K562 (cell line): Measurements from ENCODE around the gene IGF2. TPM values are rescaled to one million over a fixed set of nuclear protein-coding genes. Genes with fewer than 3 reads are reported as not detected.

ENCODE experiments used
- ATAC-seq: fragments of 200-7000 bp; cut with Tn5 transposase; 3 replicates; pipeline ENCODE4 v1.9.1; 2020; ENCODE audit warnings: moderate library complexity
- BruUV-seq: library from RNA; stranded (reverse); fragments of 400-500 nt; replicated peaks from 2 replicates; lab custom pipeline; 2021; lab: Mats Ljungman, UMichigan
- CTCF ChIA-PET: fragments of 300-600 bp; formaldehyde crosslinking; extraction: SDS; loops from one replicate; lab custom pipeline; 2021; ENCODE audit warnings: low intra/inter-chr PET ratio; lab: Yijun Ruan, JAX
- POLR2A ChIA-PET: fragments of 300-600, 350-650 bp; sonication (Branson Sonifier 250); formaldehyde crosslinking; extraction: SDS; loops from one replicate; lab custom pipeline; 2021; ENCODE audit warnings: antibody characterized with exemption, inconsistent platforms; lab: Yijun Ruan, JAX
- DNase-seq, 4 experiments: peaks; one replicate each; pipeline versions ENCODE4 v3.0.0 to v3.0.0-alpha.2; 2011 to 2018; ENCODE audit warnings: low spot score in 3 of 4, mixed read lengths in 3 of 4; ENCODE audit errors: extremely low read depth in 1 of 4
- FAIRE-seq: peaks from 2 replicates; lab custom pipeline; 2011; peaks lifted over from hg19 to GRCh38; lab: Jason Lieb, UNC
- H2AFZ ChIP-seq: 2 replicates; pipeline ENCODE4 v1.6.0; 2011; ENCODE audit warnings: low read depth, low read length, control low read depth, inconsistent platforms
- H3K27ac ChIP-seq: fragments of 200-600 bp; 3 replicates; pipeline ENCODE4 v1.8.0; 2011; ENCODE audit warnings: low read depth, mild to moderate bottlenecking, control low read depth, inconsistent platforms, low read length, moderate library complexity, mixed read lengths; ENCODE audit errors: extremely low read depth
- H3K27me3 ChIP-seq, 2 experiments: fragments of 300-600 bp in 1 of 2; 2 replicates in 1 of 2; 3 replicates in 1 of 2; pipeline versions ENCODE4 v1.6.0 to v1.8.0; 2011; ENCODE audit warnings: inconsistent platforms in 2 of 2, low read length in 2 of 2, mild to moderate bottlenecking in 1 of 2, mixed read lengths in 1 of 2, moderate library complexity in 1 of 2; ENCODE audit not compliant: control insufficient read depth in 2 of 2, insufficient read depth in 2 of 2
- H3K36me3 ChIP-seq: fragments of 300-600 bp; 3 replicates; pipeline ENCODE4 v1.8.0; 2011; ENCODE audit warnings: mild to moderate bottlenecking, low read length, inconsistent platforms; ENCODE audit not compliant: control insufficient read depth, insufficient read depth
- H3K4me1 ChIP-seq, 2 experiments: fragments of 200-600 bp in 1 of 2; replicated peaks in 1 of 2; 2 replicates in 1 of 2; 3 replicates in 1 of 2; pipeline versions ENCODE4 v1.5.1 to v1.8.0; 2011; ENCODE audit warnings: inconsistent platforms in 2 of 2, low read length in 2 of 2, mild to moderate bottlenecking in 1 of 2, mixed read lengths in 1 of 2, moderate library complexity in 1 of 2; ENCODE audit not compliant: control insufficient read depth in 2 of 2, insufficient read depth in 2 of 2
- H3K4me2 ChIP-seq: 2 replicates; pipeline ENCODE4 v1.6.1; 2011; ENCODE audit warnings: low read length, control low read depth, inconsistent platforms, mixed read lengths; ENCODE audit not compliant: insufficient read depth
- H3K4me3 ChIP-seq: fragments of 200-600 bp; sonication (generic), shearing (Covaris generic); 2 replicates; pipeline ENCODE4 v1.5.1; 2016; ENCODE audit warnings: control low read depth, inconsistent platforms
- H3K79me2 ChIP-seq: fragments of 200-600 bp; 3 replicates; pipeline ENCODE4 v1.8.0; 2011; ENCODE audit warnings: low read length, inconsistent platforms; ENCODE audit not compliant: control insufficient read depth, insufficient read depth
- H3K9ac ChIP-seq, 2 experiments: 2 replicates each; pipeline versions ENCODE4 v1.6.0 to v1.6.1; 2011; ENCODE audit warnings: low read depth in 2 of 2, low read length in 2 of 2, control low read depth in 1 of 2, inconsistent platforms in 1 of 2, mild to moderate bottlenecking in 1 of 2, mixed read lengths in 1 of 2; ENCODE audit not compliant: insufficient read depth in 1 of 2
- H3K9me1 ChIP-seq: one replicate; pipeline ENCODE4 v1.6.0; 2011; ENCODE audit warnings: inconsistent platforms, mild to moderate bottlenecking, low read length, moderate library complexity; ENCODE audit not compliant: control insufficient read depth, insufficient read depth
- H3K9me3 ChIP-seq: replicated peaks from 2 replicates; pipeline ENCODE4 v1.5.1; 2011; ENCODE audit warnings: low read depth, low read length, inconsistent platforms; ENCODE audit not compliant: control insufficient read depth, insufficient read depth
- H4K20me1 ChIP-seq: replicated peaks from 2 replicates; pipeline ENCODE4 v1.6.1; 2011; ENCODE audit warnings: low read length, inconsistent platforms, mixed read lengths; ENCODE audit not compliant: control insufficient read depth, insufficient read depth
- CHCHD3 ChIP-seq: fragments of 250-450 bp; sonication (Bioruptor Pico); IDR thresholded peaks from 2 replicates; pipeline ENCODE4 v2.1.2; 2022; ENCODE audit warnings: mild to moderate bottlenecking
- HDAC1 ChIP-seq, 2 experiments: fragments of 450-650 bp; IDR thresholded peaks; 2 replicates each; pipeline ENCODE4 v1.6.1; 2016 to 2017; ENCODE audit warnings: inconsistent platforms in 1 of 2, mild to moderate bottlenecking in 1 of 2, moderate library complexity in 1 of 2
- L3MBTL2 ChIP-seq: fragments of 450-650 bp; IDR thresholded peaks from 2 replicates; pipeline ENCODE4 v1.6.1; 2016; ENCODE audit warnings: mild to moderate bottlenecking, moderate library complexity
- PHTF2 ChIP-seq: fragments of 250-450 bp; sonication (Bioruptor Pico); IDR thresholded peaks from 2 replicates; pipeline ENCODE4 v1.5.0; 2021; ENCODE audit warnings: mild to moderate bottlenecking
- RBM22 ChIP-seq: fragments of 200-400 bp; formaldehyde crosslinking; IDR thresholded peaks from 2 replicates; pipeline ENCODE4 v1.6.1; 2018; ENCODE audit warnings: low read length, low read depth; ENCODE audit not compliant: poor library complexity, severe bottlenecking
- RREB1 ChIP-seq: fragments of 250-450 bp; sonication (Bioruptor Pico); IDR thresholded peaks from 2 replicates; pipeline ENCODE4 v1.4.0; 2020
- SRSF7 ChIP-seq: fragments of 200-400 bp; formaldehyde crosslinking; optimal IDR thresholded peaks from 2 replicates; pipeline ENCODE3; 2017; ENCODE audit warnings: mild to moderate bottlenecking, low read depth, low read length
- ZFPM2 ChIP-seq: fragments of 250-450 bp; sonication (Bioruptor Pico); IDR thresholded peaks from 2 replicates; pipeline ENCODE4 v1.5.1; 2022; ENCODE audit warnings: mild to moderate bottlenecking
- ZNF79 ChIP-seq: fragments of 250-450 bp; sonication (Bioruptor Pico); IDR thresholded peaks from 2 replicates; pipeline ENCODE4 v1.4.0; 2020; ENCODE audit warnings: low read depth, mild to moderate bottlenecking, moderate library complexity
- WGBS: fragments of 100-300 bp; shearing (Covaris generic); methylation state at CpG from one replicate; pipeline ENCODE4 v1.1.6; 2016; ENCODE audit warnings: low coverage, mixed read lengths; ENCODE audit not compliant: insufficient coverage; ENCODE audit errors: missing lambda C conversion rate; 5-methylcytosine and 5-hydroxymethylcytosine counted together
- in situ Hi-C: fragments of 300-500 bp; cut with MboI; formaldehyde crosslinking; loops from 4 replicates; pipeline ENCODE4 v1.15.0; 2018; ENCODE audit warnings: inconsistent platforms, mixed read lengths
- intact Hi-C: fragments of 100-400 bp; cut with micrococcal nuclease; formaldehyde crosslinking; loops from 2 replicates; pipeline ENCODE4 v1.14.2; 2022
- polyA plus RNA-seq, 8 experiments: library from polyadenylated mRNA; depleted of rRNA in 4 of 8; stranded (reverse) in 5 of 8; unstranded in 3 of 8; fragments of >200 nt; fragmentation: Nextera tagmentation in 2 of 8; fragmentation: Illumina TruSeq in 1 of 8; extraction: Ambion mirVana in 2 of 8; extraction: Trizol in 1 of 8; gene quantifications; 2 replicates each; pipeline versions ENCODE4 v1.2.1 to v1.2.3, GENCODE V29; 2011 to 2014; ENCODE audit warnings: inconsistent platforms in 1 of 8, missing spikeins in 1 of 8
- total RNA-seq, 7 experiments: library from RNA; depleted of rRNA in 6 of 7; stranded (reverse); fragments of >200 nt in 6 of 7; fragmentation: Illumina TruSeq in 2 of 7; extraction: Trizol in 2 of 7; gene quantifications; 2 replicates each; pipeline versions ENCODE4 v1.2.1 to v1.2.3, GENCODE V29; 2011 to 2021; ENCODE audit warnings: low replicate concordance in 1 of 7
- TF ChIP-seq, protein P1 (sequence below): fragments of 450-650 bp; IDR thresholded peaks from 2 replicates; pipeline ENCODE4 v1.7.1; 2018; ENCODE audit warnings: mild to moderate bottlenecking, low read depth; ENCODE audit not compliant: partially characterized antibody
- TF ChIP-seq, protein P2 (sequence below): fragments of 450-650 bp; IDR thresholded peaks from 2 replicates; pipeline ENCODE4 v1.6.1; 2014; ENCODE audit warnings: low read depth, mild to moderate bottlenecking, moderate library complexity, borderline replicate concordance

IGF2 gene
- total and polyA plus RNA-seq, 9 of the 15 experiments (the other 6 are each of a cell fraction or from before 2014, with no cell fraction given), result 0.16 TPM; not detected in 8

GRCh38 chr11:2160736-2161259 lies 21.6 kb upstream of the IGF2 start, which contains the start of gene INS:
TSS of gene INS (minus strand) at chr11:2161209. CDS start at chr11:2160971, 238 bp downstream.
- H3K79me2 ChIP-seq, result no peaks in the 10 kb centered on the region
- no peaks in the 10 kb centered on the region for H3K9me1 ChIP-seq
- in situ Hi-C loops (no loop called here), intact Hi-C loops (no loop called here)
- no peak within 1 kb of the TSS for H3K9ac ChIP-seq
- peaks cover 0 to 40% of the 10 kb centered on the region in 2 experiments; a peak in 2 of 5 replicates for H3K4me1 ChIP-seq
- no TSS peak for BruUV-seq
- no peak for FAIRE-seq
- no peaks in the 10 kb centered on the region for H3K36me3 ChIP-seq
- no peaks in the 10 kb centered on the region for H3K9me3 ChIP-seq
- 28% methylated on average over 7 of the region's 13 CpGs for WGBS
- DNase-seq, result no peak
- peaks cover 0 to 13% of the 10 kb centered on the region in 2 experiments; a peak in 4 of 5 replicates for H3K27me3 ChIP-seq
- no peak within 1 kb of the TSS for H3K27ac ChIP-seq
- no peaks in the 10 kb centered on the region; the same call in 1 of the 2 replicates for H4K20me1 ChIP-seq
- H3K4me2 ChIP-seq, result no peak within 1 kb of the TSS
- ChIA-PET CTCF (no interaction called here), POLR2A (no interaction called here)
- no peak within 1 kb of the TSS for H2AFZ ChIP-seq
- ATAC-seq, result no peak
- H3K4me3 ChIP-seq, result no peak within 1 kb of the TSS
- TF ChIP-seq L3MBTL2, result no peak
- TF ChIP-seq CHCHD3 (CRISPR knock-in tag), result no peak
- no peak for TF ChIP-seq RREB1 (CRISPR knock-in tag)
- no peak for TF ChIP-seq ZFPM2 (CRISPR knock-in tag)
- no peak for TF ChIP-seq SRSF7
- no peak for TF ChIP-seq RBM22
- no peak for TF ChIP-seq ZNF79 (CRISPR knock-in tag)
- TF ChIP-seq, protein P1, sequence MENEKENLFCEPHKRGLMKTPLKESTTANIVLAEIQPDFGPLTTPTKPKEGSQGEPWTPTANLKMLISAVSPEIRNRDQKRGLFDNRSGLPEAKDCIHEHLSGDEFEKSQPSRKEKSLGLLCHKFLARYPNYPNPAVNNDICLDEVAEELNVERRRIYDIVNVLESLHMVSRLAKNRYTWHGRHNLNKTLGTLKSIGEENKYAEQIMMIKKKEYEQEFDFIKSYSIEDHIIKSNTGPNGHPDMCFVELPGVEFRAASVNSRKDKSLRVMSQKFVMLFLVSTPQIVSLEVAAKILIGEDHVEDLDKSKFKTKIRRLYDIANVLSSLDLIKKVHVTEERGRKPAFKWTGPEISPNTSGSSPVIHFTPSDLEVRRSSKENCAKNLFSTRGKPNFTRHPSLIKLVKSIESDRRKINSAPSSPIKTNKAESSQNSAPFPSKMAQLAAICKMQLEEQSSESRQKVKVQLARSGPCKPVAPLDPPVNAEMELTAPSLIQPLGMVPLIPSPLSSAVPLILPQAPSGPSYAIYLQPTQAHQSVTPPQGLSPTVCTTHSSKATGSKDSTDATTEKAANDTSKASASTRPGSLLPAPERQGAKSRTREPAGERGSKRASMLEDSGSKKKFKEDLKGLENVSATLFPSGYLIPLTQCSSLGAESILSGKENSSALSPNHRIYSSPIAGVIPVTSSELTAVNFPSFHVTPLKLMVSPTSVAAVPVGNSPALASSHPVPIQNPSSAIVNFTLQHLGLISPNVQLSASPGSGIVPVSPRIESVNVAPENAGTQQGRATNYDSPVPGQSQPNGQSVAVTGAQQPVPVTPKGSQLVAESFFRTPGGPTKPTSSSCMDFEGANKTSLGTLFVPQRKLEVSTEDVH, result no peak
- no peak for TF ChIP-seq HDAC1 (IDR thresholded peaks at IDR 0.05)
- TF ChIP-seq, protein P2, sequence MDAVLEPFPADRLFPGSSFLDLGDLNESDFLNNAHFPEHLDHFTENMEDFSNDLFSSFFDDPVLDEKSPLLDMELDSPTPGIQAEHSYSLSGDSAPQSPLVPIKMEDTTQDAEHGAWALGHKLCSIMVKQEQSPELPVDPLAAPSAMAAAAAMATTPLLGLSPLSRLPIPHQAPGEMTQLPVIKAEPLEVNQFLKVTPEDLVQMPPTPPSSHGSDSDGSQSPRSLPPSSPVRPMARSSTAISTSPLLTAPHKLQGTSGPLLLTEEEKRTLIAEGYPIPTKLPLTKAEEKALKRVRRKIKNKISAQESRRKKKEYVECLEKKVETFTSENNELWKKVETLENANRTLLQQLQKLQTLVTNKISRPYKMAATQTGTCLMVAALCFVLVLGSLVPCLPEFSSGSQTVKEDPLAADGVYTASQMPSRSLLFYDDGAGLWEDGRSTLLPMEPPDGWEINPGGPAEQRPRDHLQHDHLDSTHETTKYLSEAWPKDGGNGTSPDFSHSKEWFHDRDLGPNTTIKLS, result no peak
- TF ChIP-seq PHTF2 (CRISPR knock-in tag), result no peak
